GM23248 (cell line): ENCODE results near the gene PRSS23. TPM values are rescaled to one million over a fixed set of nuclear protein-coding genes. Genes with fewer than 3 reads are reported as not detected.
"Not testable (repeated sequence)": the region's sequence is repeated elsewhere in the genome, so short reads cannot be mapped to it uniquely, and the experiment has no call there.

Experiments
- DNase-seq: peaks from one replicate; pipeline ENCODE4 v3.0.0-alpha.2; 2015
- H2AFZ ChIP-seq: fragments of 200-600 bp; sonication (generic); 2 replicates; pipeline ENCODE4 v1.6.1; 2016; ENCODE audit warnings: antibody characterized with exemption
- H3F3A ChIP-seq: fragments of 200-600 bp; sonication (generic); 2 replicates; pipeline ENCODE4 v1.6.1; 2016; ENCODE audit warnings: mild to moderate bottlenecking, antibody characterized with exemption, mixed run types; ENCODE audit not compliant: insufficient read depth
- H3K27ac ChIP-seq: fragments of 200-600 bp; sonication (generic); 2 replicates; pipeline ENCODE4 v1.5.1; 2016; ENCODE audit warnings: mild to moderate bottlenecking
- H3K27me3 ChIP-seq: fragments of 200-600 bp; sonication (generic); replicated peaks from 2 replicates; pipeline ENCODE4 v1.6.1; 2016; ENCODE audit warnings: mild to moderate bottlenecking; ENCODE audit not compliant: insufficient read depth
- H3K36me3 ChIP-seq: fragments of 200-600 bp; sonication (generic); 2 replicates; pipeline ENCODE4 v1.6.1; 2016; ENCODE audit warnings: low read depth, mild to moderate bottlenecking
- H3K4me1 ChIP-seq: fragments of 200-600 bp; sonication (generic); 2 replicates; pipeline ENCODE4 v1.6.1; 2016; ENCODE audit warnings: mild to moderate bottlenecking; ENCODE audit not compliant: insufficient read depth
- H3K4me2 ChIP-seq: fragments of 200-600 bp; sonication (generic); one replicate; pipeline ENCODE4 v1.6.1; 2016; ENCODE audit warnings: mild to moderate bottlenecking; ENCODE audit not compliant: unreplicated experiment
- H3K4me3 ChIP-seq: fragments of 200-600 bp; sonication (generic); 2 replicates; pipeline ENCODE4 v1.5.1; 2016; ENCODE audit warnings: mild to moderate bottlenecking
- H3K79me2 ChIP-seq: fragments of 200-600 bp; sonication (generic); 2 replicates; pipeline ENCODE4 v1.6.1; 2016; ENCODE audit warnings: mild to moderate bottlenecking; ENCODE audit not compliant: insufficient read depth
- H3K9ac ChIP-seq: fragments of 200-600 bp; sonication (generic); 2 replicates; pipeline ENCODE4 v1.6.1; 2016; ENCODE audit warnings: mild to moderate bottlenecking
- H3K9me2 ChIP-seq: fragments of 200-600 bp; sonication (generic); 2 replicates; pipeline ENCODE4 v1.6.1; 2016; ENCODE audit warnings: mixed run types, mild to moderate bottlenecking, moderate library complexity; ENCODE audit not compliant: insufficient read depth
- H3K9me3 ChIP-seq: fragments of 200-600 bp; sonication (generic); one replicate; pipeline ENCODE4 v1.6.1; 2017; ENCODE audit warnings: low read depth
- H4K20me1 ChIP-seq: fragments of 200-600 bp; sonication (generic); 2 replicates; pipeline ENCODE4 v1.6.0; 2016; ENCODE audit not compliant: insufficient read depth
- EZH2 ChIP-seq: fragments of 200-600 bp; sonication (generic); IDR thresholded peaks from 2 replicates; pipeline ENCODE4 v1.6.1; 2018; ENCODE audit warnings: antibody characterized with exemption, mild to moderate bottlenecking; ENCODE audit not compliant: insufficient read depth, poor library complexity, severe bottlenecking
- EZH2phosphoT487 ChIP-seq: fragments of 200-600 bp; sonication (generic); IDR thresholded peaks from 2 replicates; pipeline ENCODE4 v1.6.1; 2018; ENCODE audit warnings: antibody characterized with exemption, moderate library complexity, mild to moderate bottlenecking, low read depth; ENCODE audit not compliant: insufficient read depth
- WGBS, 2 experiments: methylation state at CpG; one replicate each; pipeline ENCODE4 v1.1.6; 2015 to 2017; ENCODE audit warnings: low lambda C conversion rate in 2 of 2, low coverage in 1 of 2; ENCODE audit errors: missing lambda C conversion rate in 2 of 2; 5-methylcytosine and 5-hydroxymethylcytosine counted together
- in situ Hi-C: fragments of 300-500 bp; cut with MboI; formaldehyde crosslinking; loops from 2 replicates; pipeline ENCODE4 v1.15.0; 2020
- polyA plus RNA-seq: library from polyadenylated mRNA; unstranded; fragments of >200 nt; fragmentation: Nextera tagmentation; extraction: Ambion mirVana; gene quantifications from 2 replicates; pipeline ENCODE4 v1.2.1, GENCODE V29; 2016
- total RNA-seq: library from RNA; depleted of rRNA; stranded (reverse); fragments of >200 nt; shearing (Covaris generic); gene quantifications from 2 replicates; pipeline ENCODE4 v1.2.3, GENCODE V29; 2014

The PRSS23 gene
- total and polyA plus RNA-seq, 2 experiments from 2014 or later, result 217 to 376 TPM

- Histone ChIP-seq H4K20me1 (no peaks in the 10 kb centered on the region), H3K9me2 (no peaks in the 10 kb centered on the region), H3K27ac (no peak overlapping the region), H3K4me2 (no peak overlapping the region), H3K9ac (no peak overlapping the region), H3K4me1 (peaks cover 60% of the 10 kb centered on the region), H3K27me3 (no peaks in the 10 kb centered on the region), H2AFZ (no peak overlapping the region), H3F3A (peaks cover 23% of the 10 kb centered on the region), H3K79me2 (peaks cover 7% of the 10 kb centered on the region), H3K9me3 (no peaks in the 10 kb centered on the region), H3K36me3 (peaks cover 6% of the 10 kb centered on the region), H3K4me3 (no peak overlapping the region)
- DNase-seq, result no peak
- in situ Hi-C loops, result loop anchor here (5.0 to 10.0 kb wide), 2 partner anchors 211 to 358 kb away; no protein-coding TSS in a partner anchor
- TF ChIP-seq EZH2 (no peak), EZH2phosphoT487 (no peak)
- 98 to 100% methylated on average over 2 of the region's 2 CpGs for WGBS, 2 experiments
These were observed 15.4 kb downstream of the PRSS23 start for GRCh38 chr11:86815726-86816125.

DNA sequence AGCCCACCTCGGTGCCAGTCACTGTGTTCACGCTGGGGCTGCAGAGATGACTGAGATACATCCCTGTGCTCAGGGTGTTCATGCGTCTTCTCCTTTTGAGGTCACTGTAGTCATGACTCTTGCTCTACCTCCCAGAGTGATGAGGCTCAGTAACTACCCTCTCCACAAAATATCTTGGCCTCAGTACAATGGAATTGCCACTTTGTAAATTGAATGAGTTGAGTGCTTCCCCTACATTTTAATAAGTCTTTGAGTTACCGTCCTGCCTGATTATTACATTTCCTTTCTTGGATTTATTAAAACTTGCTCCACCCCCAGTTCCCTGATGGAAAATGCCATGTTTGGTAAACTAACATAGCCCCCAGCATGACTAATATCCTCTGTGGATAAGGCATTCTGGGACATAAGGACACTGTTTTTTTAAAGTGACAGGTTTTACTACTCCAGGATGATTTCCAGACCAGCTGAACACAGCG, 15.9 kb downstream of the PRSS23 start:
- Histone ChIP-seq H3K4me3 (no peak overlapping the region), H3K27me3 (no peaks in the 10 kb centered on the region), H3K9me3 (no peaks in the 10 kb centered on the region), H4K20me1 (no peaks in the 10 kb centered on the region), H3K79me2 (0 out of 2 replicates have a peak, but pooled peaks cover 1% of the 10 kb centered on the region), H3F3A (peaks cover 21% of the 10 kb centered on the region), H3K4me2 (no peak overlapping the region), H3K27ac (no peak overlapping the region), H3K36me3 (peaks cover under 1% of the 10 kb centered on the region; the same call in 1 of the 2 replicates), H3K4me1 (peaks cover 60% of the 10 kb centered on the region), H3K9me2 (no peaks in the 10 kb centered on the region), H2AFZ (no peak overlapping the region), H3K9ac (no peak overlapping the region)
- in situ Hi-C loops, result loop anchor here (5.0 to 10.0 kb wide), 2 partner anchors 211 to 359 kb away; no protein-coding TSS in a partner anchor
- TF ChIP-seq EZH2phosphoT487 (no peak), EZH2 (no peak)
- WGBS, 2 experiments, result 85 to 88% methylated on average over 5 of the region's 5 CpGs
- DNase-seq, result peak; percentile 31

GRCh38 chr11:86818462-86819192, 18.3 kb downstream of the PRSS23 start:
- Histone ChIP-seq H3K9me2 (no peaks in the 10 kb centered on the region), H3F3A (peaks cover 14% of the 10 kb centered on the region), H4K20me1 (no peaks in the 10 kb centered on the region), H3K4me3 (no peak overlapping the region), H3K36me3 (no peaks in the 10 kb centered on the region), H3K79me2 (no peaks in the 10 kb centered on the region), H3K27ac (peak overlapping the region; percentile 79), H2AFZ (peak overlapping the region; percentile 62; the same call in 1 of the 2 replicates), H3K27me3 (no peaks in the 10 kb centered on the region), H3K4me2 (peak overlapping the region; percentile 59), H3K9me3 (no peaks in the 10 kb centered on the region), H3K9ac (peak overlapping the region; percentile 66), H3K4me1 (peaks cover 46% of the 10 kb centered on the region)
- in situ Hi-C loops, result loop anchor here (5.0 to 10.0 kb wide), 2 partner anchors 214 to 361 kb away; no protein-coding TSS in a partner anchor
- no peak for TF ChIP-seq EZH2phosphoT487
- no peak for TF ChIP-seq EZH2
- peak; percentile 90 for DNase-seq
- 5 to 10% methylated on average over 9 of the region's 9 CpGs for WGBS, 2 experiments

- H3K9me2 ChIP-seq, H3K27me3 ChIP-seq, H3K4me2 ChIP-seq, H3K4me3 ChIP-seq, H2AFZ ChIP-seq, in situ Hi-C loops, DNase-seq, H3F3A ChIP-seq, H3K9me3 ChIP-seq, H3K36me3 ChIP-seq, H3K9ac ChIP-seq, H3K79me2 ChIP-seq, H3K27ac ChIP-seq, H4K20me1 ChIP-seq: not testable (repeated sequence)
- WGBS, 2 experiments, result 92 to 93% methylated on average over 3 of the region's 3 CpGs
- peaks cover 14% of the 10 kb centered on the region for H3K4me1 ChIP-seq
These were observed 23.8 kb downstream of the PRSS23 start for GRCh38 chr11:86824139-86824538.

DNA sequence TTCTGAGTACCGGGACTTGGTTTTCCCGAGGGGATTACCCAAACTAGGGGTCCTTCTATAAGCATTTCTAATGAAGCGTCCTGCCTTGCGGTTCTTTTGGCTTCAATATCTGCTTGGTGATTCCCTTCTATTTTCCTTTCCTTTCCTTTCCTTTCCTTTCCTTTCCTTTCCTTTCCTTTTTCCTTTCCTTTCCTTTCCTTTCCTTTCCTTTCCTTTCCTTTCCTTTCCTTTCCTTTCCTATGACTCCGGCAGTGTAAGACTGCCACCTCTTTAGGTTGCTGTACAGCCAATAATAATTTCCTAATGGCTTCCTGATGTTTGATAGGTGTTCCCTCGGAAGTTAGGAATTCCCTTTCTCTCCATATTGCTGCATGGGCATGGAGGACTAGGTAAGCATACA, 34.0 kb downstream of the PRSS23 start:
- 85 to 89% methylated on average over 6 of the region's 6 CpGs for WGBS, 2 experiments
- H2AFZ ChIP-seq, H3K9me2 ChIP-seq, H3K27me3 ChIP-seq, in situ Hi-C loops, H4K20me1 ChIP-seq, H3K4me1 ChIP-seq, H3K36me3 ChIP-seq, H3K79me2 ChIP-seq, DNase-seq, H3K4me3 ChIP-seq, H3F3A ChIP-seq, H3K4me2 ChIP-seq, H3K9ac ChIP-seq, H3K27ac ChIP-seq, H3K9me3 ChIP-seq: not testable (repeated sequence)

- H3F3A ChIP-seq, H3K27ac ChIP-seq, H3K27me3 ChIP-seq, H3K9me3 ChIP-seq, H3K4me3 ChIP-seq, DNase-seq, H3K4me2 ChIP-seq, H3K79me2 ChIP-seq, H4K20me1 ChIP-seq, in situ Hi-C loops, H2AFZ ChIP-seq, H3K36me3 ChIP-seq, H3K4me1 ChIP-seq, H3K9me2 ChIP-seq, H3K9ac ChIP-seq: not testable (repeated sequence)
- 69 to 87% methylated on average over 4 of the region's 4 CpGs for WGBS, 2 experiments
These were observed 44.6 kb downstream of the PRSS23 start for GRCh38 chr11:86844762-86845508.
